Lung (tissue), 12 donors: ENCODE data around the gene XRCC2. TPM values are rescaled to one million over a fixed set of nuclear protein-coding genes. Genes with fewer than 3 reads are reported as not detected.

Source experiments
- ATAC-seq: fragments of 200-7000 bp; cut with Tn5 transposase; one replicate; pipeline ENCODE4 v1.9.1; 2020; ENCODE audit warnings: moderate number of reproducible peaks; ENCODE audit not compliant: insufficient read depth, low FRiP score
- DNase-seq, 3 donors: peaks; one replicate each; pipeline ENCODE4 v3.0.0-alpha.2; 2013 to 2017
- H3K27ac ChIP-seq, 2 donors: one replicate each; pipeline ENCODE4 v1.5.1; 2013; ENCODE audit warnings: mild to moderate bottlenecking in 2 of 2, moderate library complexity in 2 of 2, control low read depth in 1 of 2, inconsistent platforms in 1 of 2, low read depth in 1 of 2, low read length in 1 of 2
- H3K27me3 ChIP-seq, 3 donors: one replicate each; pipeline ENCODE4 v1.5.1; 2013; ENCODE audit warnings: low read length in 2 of 3; ENCODE audit not compliant: control insufficient read depth in 3 of 3, insufficient read depth in 3 of 3
- H3K36me3 ChIP-seq, 4 donors: one replicate each; pipeline ENCODE4 v1.5.1; 2013; ENCODE audit warnings: low read length in 4 of 4, mild to moderate bottlenecking in 1 of 4, moderate library complexity in 1 of 4; ENCODE audit not compliant: control insufficient read depth in 4 of 4, insufficient read depth in 4 of 4
- H3K4me1 ChIP-seq, 5 donors: one replicate each; pipeline ENCODE4 v1.5.1; 2013; ENCODE audit warnings: low read length in 5 of 5, mild to moderate bottlenecking in 2 of 5, moderate library complexity in 1 of 5; ENCODE audit not compliant: control insufficient read depth in 5 of 5, insufficient read depth in 5 of 5
- H3K4me3 ChIP-seq: one replicate; pipeline ENCODE4 v1.5.1; 2013; ENCODE audit warnings: mild to moderate bottlenecking, control low read depth, moderate library complexity
- H3K9ac ChIP-seq, 2 donors: one replicate each; pipeline ENCODE4 v1.5.1; 2013; ENCODE audit warnings: low read length in 2 of 2, control low read depth in 1 of 2; ENCODE audit not compliant: insufficient read depth in 1 of 2
- H3K9me3 ChIP-seq, 4 donors: one replicate each; pipeline ENCODE4 v1.5.1; 2013; ENCODE audit warnings: low read length in 3 of 4, mild to moderate bottlenecking in 1 of 4, moderate library complexity in 1 of 4; ENCODE audit not compliant: control insufficient read depth in 4 of 4, insufficient read depth in 3 of 4
- CTCF ChIP-seq: IDR thresholded peaks from 2 replicates; pipeline ENCODE4 v1.5.1; 2012; ENCODE audit warnings: mild to moderate bottlenecking; ENCODE audit errors: control extremely low read depth, extremely low read depth
- WGBS, 2 donors: extraction: QIAGEN DNeasy Blood & Tissue Kit; methylation state at CpG; one replicate each; pipeline ENCODE4 v1.1.7; 2013; 5-methylcytosine and 5-hydroxymethylcytosine counted together
- polyA plus RNA-seq, 2 donors: library from polyadenylated mRNA; stranded (reverse); fragments of 200-250 nt; gene quantifications; one replicate each; pipeline ENCODE4 v1.2.1, GENCODE V29; 2013
- total RNA-seq, 2 donors: library from RNA; depleted of rRNA in 1 of 2; stranded (reverse); fragments of >200 nt in 1 of 2; gene quantifications; one replicate each; pipeline ENCODE4 v1.2.1, GENCODE V29; 2014 to 2021
- donor health status: control.
- donor health status: control.
- donor health status: Bipolar disorder and iron deficiency.
- donor health status: healthy.
- donor health status: DM: yes; HTN: yes; CAD: no.

XRCC2 gene
- total and polyA plus RNA-seq, 4 donors: 0.34 to 2.9 (median 1.0) TPM

GRCh38 chr7:152617056-152617455 lies 58.9 kb downstream of the XRCC2 start:
- peaks cover 0 to 3% (median 0%) of the 10 kb centered on the region in 3 donors for H3K27me3 ChIP-seq
- 67 to 73% methylated on average over 5 of the region's 5 CpGs for WGBS, 2 donors
- no peak overlapping the region for H3K4me3 ChIP-seq
- no peak overlapping the region for H3K9ac ChIP-seq
- peaks cover 0 to 7% (median 2%) of the 10 kb centered on the region in 5 donors for H3K4me1 ChIP-seq
- DNase-seq (no peak), ATAC-seq (no peak)
- no peak overlapping the region for H3K27ac ChIP-seq
- H3K36me3 ChIP-seq: no peaks in the 10 kb centered on the region
- no peak for TF ChIP-seq CTCF
- no peaks in the 10 kb centered on the region for H3K9me3 ChIP-seq

GRCh38 chr7:152615031-152615741 lies 60.8 kb downstream of the XRCC2 start:
- WGBS, 2 donors: 39 to 50% methylated on average over 13 of the region's 13 CpGs
- ATAC-seq: no peak
- no peak for TF ChIP-seq CTCF
- Histone ChIP-seq H3K9me3 (peaks cover 0 to 2% (median 0%) of the 10 kb centered on the region in 4 donors), H3K27me3 (peaks cover 0 to 3% (median 0%) of the 10 kb centered on the region in 3 donors), H3K4me1 (peaks cover 0 to 7% (median 2%) of the 10 kb centered on the region in 5 donors), H3K27ac (no peak overlapping the region), H3K36me3 (no peaks in the 10 kb centered on the region), H3K9ac (no peak overlapping the region), H3K4me3 (no peak overlapping the region)
- DNase-seq: peak; percentile 26 to 59 (median 36)

GRCh38 chr7:152608656-152609055 lies 67.3 kb downstream of the XRCC2 start:
- 69 to 75% methylated on average over 4 of the region's 4 CpGs for WGBS, 2 donors
- H3K36me3 ChIP-seq: no peaks in the 10 kb centered on the region
- no peaks in the 10 kb centered on the region for H3K4me1 ChIP-seq
- H3K9me3 ChIP-seq: peaks cover 0 to 2% (median 0%) of the 10 kb centered on the region in 4 donors
- no peak overlapping the region for H3K9ac ChIP-seq
- no peak overlapping the region for H3K4me3 ChIP-seq
- no peak for TF ChIP-seq CTCF
- H3K27me3 ChIP-seq: peaks cover 0 to 6% (median 0%) of the 10 kb centered on the region in 3 donors
- no peak for ATAC-seq
- DNase-seq: no peak
- H3K27ac ChIP-seq: no peak overlapping the region
